Gastrocnemius medialis (tissue), 4 donors: ENCODE data around the gene NOL9.

Experiments
- POLR2A ChIP-seq, 2 donors: fragments of 450-650 bp; IDR thresholded peaks; one replicate each; pipeline ENCODE4 v1.6.1; 2017; ENCODE audit warnings: antibody characterized with exemption in 2 of 2, mild to moderate bottlenecking in 2 of 2, moderate library complexity in 2 of 2
- TF ChIP-seq, protein P1 (sequence below), 5 experiments: fragments of 450-650 bp in 3 of 5; fragments of 200-600 bp in 2 of 5; sonication (generic) in 2 of 5; IDR thresholded peaks in 4 of 5; conservative IDR thresholded peaks in 1 of 5; 1 replicate in 4 of 5; 2 replicates in 1 of 5; pipeline ENCODE4 v1.5.1; 2016 to 2019; ENCODE audit warnings: antibody characterized with exemption in 5 of 5, mild to moderate bottlenecking in 3 of 5, moderate library complexity in 3 of 5

DNA sequence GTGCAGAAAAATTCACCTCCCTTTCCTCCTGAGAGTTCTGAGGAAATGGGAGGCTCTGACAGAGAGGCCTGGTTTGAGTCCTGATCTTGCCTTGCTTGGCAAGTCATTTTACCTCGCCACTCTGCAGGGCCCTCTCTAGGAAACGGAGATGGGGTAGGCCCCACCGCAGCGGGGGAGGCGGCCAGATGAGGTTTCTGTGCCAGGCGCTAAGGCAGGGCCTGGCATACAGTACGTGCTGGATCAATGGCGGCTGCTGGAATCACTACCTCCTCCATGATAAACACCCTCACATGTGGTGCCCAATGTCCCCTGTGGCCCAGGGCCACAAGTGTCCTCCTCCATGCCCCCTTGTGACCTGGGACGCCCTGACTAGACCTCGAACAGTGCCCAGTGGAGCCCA is 62.3 kb downstream of the NOL9 start:
- TF ChIP-seq, protein P1, sequence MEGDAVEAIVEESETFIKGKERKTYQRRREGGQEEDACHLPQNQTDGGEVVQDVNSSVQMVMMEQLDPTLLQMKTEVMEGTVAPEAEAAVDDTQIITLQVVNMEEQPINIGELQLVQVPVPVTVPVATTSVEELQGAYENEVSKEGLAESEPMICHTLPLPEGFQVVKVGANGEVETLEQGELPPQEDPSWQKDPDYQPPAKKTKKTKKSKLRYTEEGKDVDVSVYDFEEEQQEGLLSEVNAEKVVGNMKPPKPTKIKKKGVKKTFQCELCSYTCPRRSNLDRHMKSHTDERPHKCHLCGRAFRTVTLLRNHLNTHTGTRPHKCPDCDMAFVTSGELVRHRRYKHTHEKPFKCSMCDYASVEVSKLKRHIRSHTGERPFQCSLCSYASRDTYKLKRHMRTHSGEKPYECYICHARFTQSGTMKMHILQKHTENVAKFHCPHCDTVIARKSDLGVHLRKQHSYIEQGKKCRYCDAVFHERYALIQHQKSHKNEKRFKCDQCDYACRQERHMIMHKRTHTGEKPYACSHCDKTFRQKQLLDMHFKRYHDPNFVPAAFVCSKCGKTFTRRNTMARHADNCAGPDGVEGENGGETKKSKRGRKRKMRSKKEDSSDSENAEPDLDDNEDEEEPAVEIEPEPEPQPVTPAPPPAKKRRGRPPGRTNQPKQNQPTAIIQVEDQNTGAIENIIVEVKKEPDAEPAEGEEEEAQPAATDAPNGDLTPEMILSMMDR (IDR thresholded peaks at IDR 0.05 in 4 of 5, conservative IDR thresholded peaks at IDR 0.05 in 1 of 5) = no peak
- TF ChIP-seq POLR2A (IDR thresholded peaks at IDR 0.05) = no peak
